B cell (primary cell): ENCODE measurements around the gene EFNA2.

Source experiments
- CTCF ChIP-seq: fragments of 200-600 bp; IDR thresholded peaks from one replicate; pipeline ENCODE4 v1.8.0; 2022; ENCODE audit warnings: antibody characterized with exemption, mild to moderate bottlenecking
- EZH2 ChIP-seq: IDR thresholded peaks from 2 replicates; pipeline ENCODE4 v1.6.1; 2012; ENCODE audit warnings: borderline replicate concordance, low read depth, mild to moderate bottlenecking, moderate library complexity, low read length; ENCODE audit not compliant: insufficient read depth, poor library complexity, severe bottlenecking

- TF ChIP-seq CTCF (no peak), EZH2 (no peak)
These were observed 14.1 kb downstream of the EFNA2 start for GRCh38 chr19:1299801-1300200.
